ENCODE results near the gene FXYD1.
"Not testable (repeated sequence)": the region's sequence is repeated elsewhere in the genome, so short reads cannot be mapped to it uniquely, and the experiment has no call there.

The FXYD1 gene

GRCh38 chr19:35143231-35143715 is 4.6 kb downstream of the FXYD1 start, which contains the start of gene FXYD7:
Gene FXYD7 (plus strand): TSS chr19:35143255. CDS start chr19:35143334, 79 bp downstream.
- DNase-seq (ENCODE audit: low read depth) = no peak

DNA sequence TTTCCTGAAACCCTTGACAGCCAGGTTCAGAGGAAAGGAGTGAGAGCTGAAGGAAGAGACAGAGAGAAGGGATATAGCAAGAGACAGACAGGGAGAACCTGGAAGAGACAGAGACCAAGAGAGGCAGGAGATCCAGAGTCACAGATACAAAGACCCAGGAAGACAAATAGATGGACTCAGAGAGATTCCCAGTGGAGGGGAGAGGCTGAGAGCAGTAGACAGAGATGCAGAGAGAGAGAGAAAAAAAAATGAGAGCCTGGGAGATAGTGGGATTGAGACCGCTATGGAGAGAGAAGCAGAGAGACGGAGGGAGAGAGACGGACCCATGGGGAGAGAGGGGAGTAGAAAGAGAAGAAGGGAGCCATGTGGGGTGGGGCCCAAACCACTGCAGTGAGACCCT is 5.2 kb downstream of the FXYD1 start:
- no peak for DNase-seq (ENCODE audit: low read depth)

GRCh38 chr19:35144259-35144599 is 5.6 kb downstream of the FXYD1 start:
- no peak for DNase-seq (ENCODE audit: low read depth)

- DNase-seq (ENCODE audit: low read depth) = no peak
Measured at GRCh38 chr19:35144600-35145436, 6.2 kb downstream of the FXYD1 start.

GRCh38 chr19:35146746-35147459 is 8.3 kb downstream of the FXYD1 start:
- no peak for DNase-seq (ENCODE audit: low read depth)

GRCh38 chr19:35149463-35149862 is 10.8 kb downstream of the FXYD1 start:
- no peak for DNase-seq (ENCODE audit: low read depth)

DNA sequence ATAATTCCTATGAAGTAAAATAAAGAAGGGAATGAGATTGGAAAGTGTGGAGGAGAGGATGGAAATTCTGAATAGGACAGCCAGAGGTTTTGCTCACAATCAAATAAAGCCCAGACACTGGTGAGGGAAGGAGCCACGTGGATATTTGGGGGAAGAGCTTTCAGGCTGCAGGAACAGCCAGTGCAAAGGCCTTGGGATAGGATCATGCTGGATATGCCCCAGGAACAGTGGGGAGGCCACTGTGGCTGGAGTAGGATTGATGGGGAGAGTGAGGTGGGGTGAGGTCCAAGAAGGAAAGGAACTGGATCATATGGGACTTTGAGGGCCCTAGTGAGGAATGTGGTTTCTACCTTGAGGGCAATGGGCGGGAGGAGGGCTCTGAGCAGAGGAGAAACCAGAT is 11.8 kb downstream of the FXYD1 start:
- DNase-seq (ENCODE audit: low read depth) = no peak

DNA sequence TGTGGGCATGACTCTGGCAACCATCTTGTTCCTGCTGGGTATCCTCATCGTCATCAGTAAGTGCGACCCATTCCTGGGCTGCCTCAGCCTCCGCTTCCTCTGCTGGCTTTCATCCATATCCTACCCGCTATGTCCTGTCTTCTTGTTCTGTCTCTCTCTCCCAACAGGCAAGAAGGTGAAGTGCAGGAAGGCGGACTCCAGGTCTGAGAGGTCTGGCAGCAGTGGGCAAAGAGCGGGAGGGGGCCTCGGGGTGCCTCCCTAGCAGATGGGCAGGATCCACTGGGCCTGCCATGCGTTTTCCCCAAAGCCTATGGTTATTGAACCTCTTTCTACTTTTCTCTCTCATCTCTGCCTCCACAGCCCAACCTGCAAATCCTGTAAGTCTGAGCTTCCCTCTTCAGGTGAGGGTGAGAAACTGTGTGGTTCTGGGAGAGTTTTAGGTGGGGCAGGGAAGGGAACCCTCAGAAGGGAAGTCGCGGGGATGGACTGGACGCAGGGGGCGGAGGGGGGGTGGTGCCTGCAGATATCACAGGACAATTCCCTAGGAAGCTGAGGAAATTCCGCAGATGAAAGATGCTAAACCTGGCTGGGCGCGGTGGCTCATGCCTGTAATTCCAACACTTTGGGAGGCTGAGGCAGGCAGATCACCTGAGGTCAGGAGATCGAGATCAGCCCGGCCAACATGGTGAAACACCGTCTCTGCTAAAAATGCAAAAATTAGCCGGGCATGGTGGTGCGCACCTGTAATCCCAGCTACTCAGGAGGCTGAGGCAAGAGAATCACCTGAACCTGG is 12.8 kb downstream of the FXYD1 start:
- DNase-seq (ENCODE audit: low read depth) = no peak

- DNase-seq (ENCODE audit: low read depth) = not testable (repeated sequence)
Measured at GRCh38 chr19:35153129-35153522, 14.5 kb downstream of the FXYD1 start.

GRCh38 chr19:35153701-35154524 is 15.3 kb downstream of the FXYD1 start:
- DNase-seq (ENCODE audit: low read depth) = peak; percentile 67

DNA sequence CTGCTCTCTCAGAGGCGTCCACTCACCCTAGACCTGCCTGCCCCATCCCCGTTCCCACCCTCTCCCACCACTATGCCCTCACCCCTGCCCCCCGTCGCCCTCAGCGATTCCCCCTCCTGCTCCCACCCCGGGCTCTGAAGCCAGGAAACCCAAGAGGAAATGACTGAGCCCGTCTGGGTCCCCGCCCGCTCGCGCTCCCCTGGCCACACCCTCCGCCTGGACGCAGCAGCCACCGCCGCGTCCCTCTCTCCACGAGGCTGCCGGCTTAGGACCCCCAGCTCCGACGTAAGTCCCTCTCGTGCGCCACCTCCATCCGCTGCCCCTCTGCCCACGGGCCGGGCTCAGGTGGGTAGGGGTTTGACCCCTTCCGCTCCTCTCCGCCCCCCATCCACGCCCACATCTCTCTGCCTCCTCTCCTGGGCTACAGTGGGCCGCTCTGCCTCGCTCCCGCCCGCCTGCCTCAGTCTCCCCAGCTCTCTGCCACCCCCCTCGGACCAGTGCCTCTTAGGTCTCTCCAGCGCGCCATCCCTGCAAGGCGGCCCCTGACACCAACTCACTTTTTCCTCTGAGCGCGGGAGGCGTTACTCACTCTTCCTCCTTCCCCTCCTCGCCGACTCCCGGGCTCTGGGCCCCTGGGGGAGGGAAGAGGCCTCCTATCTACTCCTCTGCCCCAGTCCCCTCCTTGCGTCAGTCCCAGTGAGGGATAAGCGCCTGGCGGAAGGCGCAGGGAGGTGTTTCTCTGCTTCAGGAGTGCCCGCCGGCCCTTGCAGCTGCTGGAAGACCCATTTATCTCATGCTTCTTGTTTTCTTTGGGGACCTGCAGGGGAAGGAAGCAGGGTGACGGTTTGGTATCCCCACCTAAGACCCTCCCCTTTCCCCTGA is 16.1 kb downstream of the FXYD1 start, which contains the start of gene FXYD5:
TSS of gene FXYD5 (plus strand) at position 211 of the 882 bp plus-strand sequence. CDS start 816 bp downstream, outside the sequence.
- DNase-seq (ENCODE audit: low read depth) = peak; percentile 87

DNA sequence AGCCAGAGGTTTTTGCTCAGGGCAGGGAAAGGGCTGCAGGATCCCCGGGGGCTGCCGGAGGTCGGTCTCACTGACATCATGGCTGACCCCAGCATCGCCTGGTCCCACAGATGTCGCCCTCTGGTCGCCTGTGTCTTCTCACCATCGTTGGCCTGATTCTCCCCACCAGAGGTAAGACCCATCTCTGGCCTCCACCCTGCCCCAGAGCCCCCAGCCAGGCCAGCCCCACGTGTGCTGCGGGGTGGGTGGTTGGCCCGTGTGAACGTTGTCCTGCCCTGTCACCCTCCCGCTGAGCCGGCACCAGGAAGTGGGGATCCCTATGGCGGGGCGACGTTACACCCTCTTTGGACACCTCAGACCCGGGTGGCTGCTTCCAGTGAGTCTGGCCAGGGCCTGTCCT is 16.8 kb downstream of the FXYD1 start:
- DNase-seq (ENCODE audit: low read depth) = no peak

- DNase-seq (ENCODE audit: low read depth) = no peak
Measured at GRCh38 chr19:35155981-35156672, 17.5 kb downstream of the FXYD1 start.

DNA sequence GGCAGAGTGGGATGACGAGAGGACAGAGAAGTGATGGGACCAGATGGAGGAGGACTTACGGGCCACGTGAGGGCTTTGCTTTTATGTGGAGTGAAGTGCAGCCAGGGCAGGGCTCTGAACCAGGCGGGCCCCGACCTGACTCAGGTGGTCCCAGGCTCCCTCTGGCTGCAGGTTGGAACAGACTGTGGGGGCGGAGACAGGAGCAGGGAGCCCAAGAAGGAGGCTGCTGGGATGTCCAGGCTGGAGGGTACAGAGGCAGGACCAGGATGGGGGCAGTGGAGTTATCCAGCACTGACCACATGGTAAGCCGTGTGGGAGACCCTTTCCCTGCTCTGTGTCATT is 18.0 kb downstream of the FXYD1 start:
- no peak for DNase-seq (ENCODE audit: low read depth)

DNA sequence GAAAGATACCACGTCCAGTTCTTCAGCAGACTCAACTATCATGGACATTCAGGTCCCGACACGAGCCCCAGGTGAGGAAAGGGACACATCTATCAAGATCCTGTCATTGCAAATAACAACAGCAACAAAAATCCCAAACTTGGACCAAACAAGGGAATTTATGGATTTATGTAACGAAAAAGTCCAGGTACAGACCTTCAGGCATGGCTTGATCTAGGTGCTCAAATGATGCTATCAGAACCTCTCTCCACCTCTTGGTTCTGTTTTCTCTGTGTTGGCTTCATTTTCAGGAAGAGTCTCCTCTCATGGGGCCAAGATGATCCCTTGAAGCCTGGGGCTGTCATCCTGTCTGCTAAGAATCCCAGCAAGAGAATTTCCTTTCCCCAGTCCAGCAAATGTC is 18.8 kb downstream of the FXYD1 start:
- no peak for DNase-seq (ENCODE audit: low read depth)

DNA sequence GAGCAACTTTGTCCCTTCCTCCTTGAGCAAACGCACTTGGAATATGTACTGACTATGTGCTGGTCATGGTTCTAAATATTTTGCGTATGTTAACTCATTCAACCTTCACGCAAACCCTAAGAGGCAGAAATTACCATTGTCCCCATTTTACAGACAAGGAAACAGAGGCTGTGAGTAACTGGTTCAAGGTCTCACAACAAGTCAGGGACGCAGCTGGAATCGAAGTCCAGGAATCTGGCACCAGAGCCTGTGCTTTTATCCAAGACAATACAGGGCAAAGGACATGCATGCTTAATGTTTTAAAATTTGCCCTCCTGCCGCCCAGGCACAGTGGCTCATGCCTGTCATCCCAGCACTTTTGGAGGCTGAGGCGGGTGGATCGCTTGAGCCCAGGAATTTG is 21.0 kb downstream of the FXYD1 start:
- DNase-seq (ENCODE audit: low read depth) = no peak

- DNase-seq (ENCODE audit: low read depth) = no peak
Measured at GRCh38 chr19:35160629-35161433, 22.2 kb downstream of the FXYD1 start.

DNA sequence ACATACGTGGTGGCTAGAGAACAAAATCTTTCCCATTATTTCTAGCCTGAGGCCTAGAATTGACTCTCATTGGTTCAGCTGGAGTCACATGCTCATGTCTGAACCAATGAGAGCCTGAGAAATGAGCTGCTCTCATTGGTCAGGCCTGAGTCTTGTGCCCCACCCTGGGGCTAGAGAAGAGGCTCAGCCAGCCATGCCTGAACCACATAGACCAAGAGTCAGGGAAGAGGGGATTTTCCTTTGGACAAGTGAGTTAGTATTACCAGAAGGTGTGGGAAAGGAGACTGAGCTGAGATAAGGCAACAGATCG is 22.8 kb downstream of the FXYD1 start:
- DNase-seq (ENCODE audit: low read depth) = no peak
